ENCODE results near the gene USP6NL.
A peak's percentile ranks its signal among the peaks of the same experiment; 100 is the strongest.

The USP6NL gene

GRCh38 chr10:11616021-11616420 is 4.6 kb upstream of the USP6NL start:
- DNase-seq (ENCODE audit: low spot score) = no peak

GRCh38 chr10:11615396-11615795 is 3.9 kb upstream of the USP6NL start:
- no peak for DNase-seq (ENCODE audit: low spot score)

GRCh38 chr10:11612021-11613001 is 861 bp upstream of the USP6NL start:
- DNase-seq (ENCODE audit: low spot score) = no peak

- DNase-seq (ENCODE audit: low spot score) = peak; percentile 51
Observed at GRCh38 chr10:11610826-11611247, 613 bp downstream of the USP6NL start.

GRCh38 chr10:11610166-11610825 is 1.2 kb downstream of the USP6NL start:
- DNase-seq (ENCODE audit: low spot score) = peak; percentile 32

- peak; percentile 51 for DNase-seq (ENCODE audit: low spot score)
Observed at GRCh38 chr10:11609492-11610093, 1.9 kb downstream of the USP6NL start.

GRCh38 chr10:11609052-11609451 is 2.4 kb downstream of the USP6NL start:
- no peak for DNase-seq (ENCODE audit: low spot score)

GRCh38 chr10:11608159-11609013 is 3.1 kb downstream of the USP6NL start:
- no peak for DNase-seq (ENCODE audit: low spot score)

GRCh38 chr10:11605807-11606408 is 5.5 kb downstream of the USP6NL start:
- DNase-seq (ENCODE audit: low spot score) = no peak

- no peak for DNase-seq (ENCODE audit: low spot score)
Observed at GRCh38 chr10:11604865-11605650, 6.4 kb downstream of the USP6NL start.

- no peak for DNase-seq (ENCODE audit: low spot score)
Observed at GRCh38 chr10:11603741-11604140, 7.7 kb downstream of the USP6NL start.

- no peak for DNase-seq (ENCODE audit: low spot score)
Observed at GRCh38 chr10:11602919-11603523, 8.4 kb downstream of the USP6NL start.

- DNase-seq (ENCODE audit: low spot score) = no peak
Observed at GRCh38 chr10:11602358-11602757, 9.1 kb downstream of the USP6NL start.

- DNase-seq (ENCODE audit: low spot score) = no peak
Observed at GRCh38 chr10:11601670-11602069, 9.8 kb downstream of the USP6NL start.

GRCh38 chr10:11600280-11600679 is 11.2 kb downstream of the USP6NL start:
- DNase-seq (ENCODE audit: low spot score) = no peak

- DNase-seq (ENCODE audit: low spot score) = no peak
Observed at GRCh38 chr10:11598712-11599397, 12.6 kb downstream of the USP6NL start.

GRCh38 chr10:11597470-11597869 is 14.0 kb downstream of the USP6NL start:
- no peak for DNase-seq (ENCODE audit: low spot score)

GRCh38 chr10:11595395-11595692 is 16.1 kb downstream of the USP6NL start:
- peak; percentile 63 for DNase-seq (ENCODE audit: low spot score)

GRCh38 chr10:11594589-11595394 is 16.7 kb downstream of the USP6NL start:
- no peak for DNase-seq (ENCODE audit: low spot score)
